ENCODE measurements around the gene HOXC12.

Gene HOXC12

GRCh38 chr12:53954694-53955035 is at the start of gene HOXC12:
TSS of gene HOXC12 (plus strand) at chr12:53954903. CDS start at chr12:53954930, 27 bp downstream.
- FAIRE-seq: no peak

DNA sequence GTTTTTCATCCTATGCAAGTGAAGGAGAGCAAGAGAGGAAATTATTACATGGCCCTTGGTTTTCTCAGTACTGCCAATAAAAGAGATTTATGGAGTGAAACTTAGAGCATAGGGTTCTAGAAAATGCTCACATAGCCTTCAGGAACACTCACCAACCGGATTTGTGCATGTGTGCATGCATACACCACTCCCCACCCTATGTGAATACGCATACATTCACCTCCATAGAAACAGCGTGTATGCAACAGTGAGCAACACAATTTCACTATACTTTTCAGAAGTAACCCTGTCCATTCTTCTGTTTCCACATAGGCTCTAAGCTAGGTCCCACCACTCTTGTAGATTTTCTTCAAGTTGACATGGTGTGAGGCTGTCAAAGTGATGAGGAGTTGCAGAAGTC is 47.6 kb upstream of the HOXC12 start:
- FAIRE-seq: no peak

DNA sequence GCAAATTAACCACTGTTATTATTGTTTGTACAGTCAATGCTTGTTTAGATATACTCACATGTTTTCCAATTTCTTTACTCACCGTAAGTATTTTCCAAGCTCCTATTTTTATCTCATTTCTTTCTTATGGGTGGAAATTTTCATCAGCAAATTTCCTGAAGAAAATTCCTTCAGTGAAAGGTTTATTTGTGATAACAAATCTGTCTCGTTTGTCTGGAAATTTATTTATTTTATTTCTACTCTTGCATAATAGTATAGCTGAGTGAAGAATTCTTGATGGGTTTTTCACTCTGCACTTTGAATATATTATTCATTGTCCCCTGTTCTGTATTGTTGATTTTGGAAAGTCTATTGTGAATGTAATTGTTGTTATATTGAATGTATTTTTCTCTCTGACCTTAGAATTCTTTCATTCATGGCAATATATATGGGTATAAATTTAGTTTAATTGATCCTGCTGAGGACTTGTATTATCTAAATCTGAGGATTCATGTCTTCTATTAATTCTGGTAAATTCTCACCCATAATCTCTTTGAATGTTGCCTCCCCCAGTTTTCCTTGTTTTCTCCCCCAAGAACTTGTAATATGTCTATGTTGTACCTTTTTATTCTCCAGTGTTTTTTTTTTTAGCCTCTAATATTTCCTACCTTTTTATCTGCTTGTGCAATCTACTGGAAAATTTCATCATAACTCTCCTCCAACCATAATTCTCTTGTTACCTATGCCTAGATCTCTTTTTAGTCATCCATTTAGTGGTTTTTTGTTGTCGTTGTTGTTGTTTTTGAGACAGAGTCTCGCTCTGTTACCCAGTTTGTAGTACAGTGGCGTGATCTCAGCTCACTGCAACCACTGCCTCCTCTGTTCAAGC is 37.7 kb upstream of the HOXC12 start:
- FAIRE-seq: no peak

GRCh38 chr12:53924521-53925405 is 29.9 kb upstream of the HOXC12 start:
- no peak for FAIRE-seq

- FAIRE-seq: no peak
Observed at GRCh38 chr12:53927220-53928029, 27.3 kb upstream of the HOXC12 start.

- no peak for FAIRE-seq
Observed at GRCh38 chr12:53928054-53928835, 26.5 kb upstream of the HOXC12 start.

DNA sequence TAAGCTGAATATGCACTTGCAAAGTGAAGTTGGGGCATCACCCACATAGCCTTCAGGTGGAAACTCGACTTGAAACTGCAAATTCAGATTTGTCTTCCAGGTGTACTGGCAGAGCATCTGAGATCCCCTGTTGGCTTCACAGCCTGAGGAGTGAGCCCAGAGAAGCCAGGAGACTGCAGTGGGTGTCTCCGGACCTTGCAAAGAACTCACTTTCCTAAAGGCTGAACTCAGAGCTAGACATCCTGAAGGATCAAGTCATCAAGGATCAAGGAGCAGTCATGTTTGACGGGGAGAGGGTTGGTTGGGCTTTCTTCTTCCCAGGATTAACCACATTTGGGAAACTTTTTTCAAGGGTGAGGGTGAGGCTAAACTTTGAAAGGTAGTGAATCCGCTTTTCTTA is 25.2 kb upstream of the HOXC12 start:
- FAIRE-seq: no peak

DNA sequence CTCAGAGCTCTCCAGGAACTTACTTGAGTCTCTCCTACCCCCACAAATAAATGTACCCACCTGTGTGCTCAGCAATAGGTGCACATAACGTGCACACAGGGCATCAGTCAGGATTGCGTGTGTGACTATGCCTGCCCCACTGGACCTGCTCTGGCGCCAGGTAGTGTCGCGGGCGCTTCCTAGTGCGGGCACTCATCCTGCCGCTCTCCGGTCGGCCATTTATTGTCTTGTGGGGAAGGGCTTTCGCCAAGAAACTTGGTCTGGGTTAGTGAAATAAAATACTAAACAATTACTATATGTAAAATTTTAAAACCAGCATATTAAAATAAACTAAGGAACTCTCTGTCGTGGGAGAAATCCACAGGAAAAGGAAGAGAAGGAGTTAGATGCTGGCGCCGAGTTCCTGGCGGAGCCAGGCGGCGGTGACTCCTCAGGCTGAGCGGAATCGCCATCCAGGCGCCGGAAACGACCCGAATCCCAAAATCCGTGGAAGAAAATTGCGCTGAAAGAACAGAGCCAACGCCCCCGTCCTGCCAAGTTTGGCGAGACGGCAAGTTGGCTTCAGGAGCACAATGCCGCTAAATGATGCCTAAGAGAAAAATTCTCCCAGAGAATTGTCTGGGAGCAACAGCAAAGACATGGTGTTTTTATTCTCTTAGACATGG is 24.0 kb upstream of the HOXC12 start:
- FAIRE-seq: no peak

GRCh38 chr12:53931844-53932581 is 22.7 kb upstream of the HOXC12 start:
- no peak for FAIRE-seq

GRCh38 chr12:53932915-53933314 is 21.8 kb upstream of the HOXC12 start:
- FAIRE-seq: no peak

DNA sequence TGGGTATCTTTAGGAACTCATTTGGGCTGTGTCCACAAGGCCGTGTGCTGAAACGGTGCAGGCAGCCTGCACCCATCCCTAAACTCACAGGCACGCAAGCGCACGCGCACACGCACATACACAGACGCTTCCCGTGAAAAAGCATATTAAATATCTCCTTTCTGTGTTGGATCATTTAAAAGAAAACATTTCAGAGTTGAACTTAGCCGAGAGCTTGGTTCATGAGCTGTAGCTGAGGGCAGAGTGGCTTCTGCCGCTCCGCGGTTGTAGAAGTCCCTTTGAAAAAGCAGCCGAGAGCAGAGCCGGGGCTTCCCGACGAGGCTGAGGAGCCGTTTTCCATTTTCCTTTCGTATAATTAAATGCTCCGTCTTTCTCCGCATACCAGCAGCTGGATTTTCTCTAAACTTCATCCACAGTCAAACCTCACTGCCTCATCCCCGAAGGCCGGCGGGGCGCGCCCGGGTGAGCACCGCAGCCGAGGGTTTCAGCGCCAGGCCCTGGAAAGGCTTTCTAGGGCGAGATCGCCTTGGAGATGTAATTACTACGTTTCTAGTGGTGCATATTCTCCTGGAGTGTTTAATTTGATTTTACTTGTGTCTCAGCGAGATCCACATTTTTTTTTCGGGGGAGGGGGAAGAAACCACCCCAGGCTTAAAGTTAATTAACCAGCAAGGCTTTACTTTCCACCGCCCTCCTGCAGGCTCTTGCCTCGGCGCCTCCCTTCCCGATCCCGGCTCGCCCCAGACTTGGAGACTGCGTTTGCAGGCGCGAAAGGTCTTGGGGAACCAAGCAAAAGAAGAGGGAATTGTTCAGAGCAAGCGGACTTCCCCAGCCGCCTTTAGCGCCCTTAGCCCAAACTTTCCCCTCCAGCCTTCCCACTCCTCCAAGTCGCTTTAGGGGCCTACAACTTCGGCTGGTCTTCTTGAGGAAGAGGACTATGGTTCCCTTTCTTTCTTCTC is 19.0 kb upstream of the HOXC12 start:
- no peak for FAIRE-seq

DNA sequence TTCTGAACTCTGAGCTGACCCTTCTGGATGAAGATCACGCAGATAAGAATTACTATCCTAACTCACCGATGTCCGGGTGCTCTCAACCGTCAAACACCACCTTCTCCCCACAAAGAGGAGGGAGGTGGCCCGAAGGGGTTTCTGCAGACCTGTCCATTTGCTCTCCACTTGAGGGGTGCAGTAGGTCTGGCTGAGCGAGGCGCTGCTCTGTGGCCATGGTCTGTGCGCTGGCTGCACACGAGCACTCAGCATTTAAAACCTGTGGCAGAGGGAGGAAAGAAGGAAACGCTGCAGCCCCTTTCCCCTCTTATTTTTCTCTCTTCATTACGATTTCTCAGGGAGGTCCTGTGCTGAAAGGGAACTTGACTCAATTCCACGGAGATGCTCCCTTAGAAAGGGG is 17.6 kb upstream of the HOXC12 start:
- no peak for FAIRE-seq

- no peak for FAIRE-seq
Observed at GRCh38 chr12:53937596-53938325, 16.9 kb upstream of the HOXC12 start.

- FAIRE-seq: no peak
Observed at GRCh38 chr12:53938326-53939140, 16.2 kb upstream of the HOXC12 start, which contains the start of gene HOXC13. TSS of gene HOXC13 (plus strand) at chr12:53938831. CDS start at chr12:53938907, 76 bp downstream.

DNA sequence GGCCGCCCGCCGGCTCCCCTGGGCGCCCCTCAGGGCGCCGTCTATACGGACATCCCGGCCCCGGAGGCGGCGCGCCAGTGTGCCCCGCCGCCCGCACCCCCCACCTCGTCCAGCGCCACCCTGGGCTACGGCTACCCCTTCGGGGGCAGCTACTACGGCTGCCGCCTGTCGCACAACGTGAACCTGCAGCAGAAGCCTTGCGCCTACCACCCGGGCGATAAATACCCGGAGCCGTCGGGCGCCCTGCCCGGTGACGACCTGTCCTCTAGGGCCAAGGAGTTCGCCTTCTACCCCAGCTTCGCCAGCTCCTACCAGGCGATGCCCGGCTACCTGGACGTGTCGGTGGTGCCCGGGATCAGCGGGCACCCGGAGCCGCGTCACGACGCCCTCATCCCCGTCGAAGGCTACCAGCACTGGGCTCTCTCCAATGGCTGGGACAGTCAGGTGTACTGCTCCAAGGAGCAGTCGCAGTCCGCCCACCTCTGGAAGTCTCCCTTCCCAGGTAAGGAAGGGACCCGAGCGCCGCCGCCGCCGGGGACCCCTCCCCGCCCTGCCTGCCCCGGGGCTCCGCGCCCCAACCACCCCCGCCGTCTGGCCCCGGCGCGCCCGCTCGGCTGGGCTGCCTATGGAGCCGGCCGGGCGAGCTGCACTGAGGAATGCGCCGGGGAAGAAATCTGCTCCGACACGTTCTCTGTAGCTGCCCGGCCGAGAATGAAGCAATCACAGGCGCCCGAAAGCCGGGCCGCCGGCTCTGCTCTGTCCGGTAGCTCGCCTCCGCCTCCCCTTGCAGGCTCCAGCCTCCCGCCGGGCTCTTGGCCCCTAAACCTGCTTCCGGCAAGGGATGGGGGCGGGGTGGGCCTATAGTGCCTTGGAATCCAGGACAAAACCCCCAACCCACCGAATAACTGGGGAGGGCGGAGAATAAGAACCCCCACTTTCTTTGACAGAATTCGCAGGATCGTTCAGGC is 15.3 kb upstream of the HOXC12 start:
- FAIRE-seq: no peak

DNA sequence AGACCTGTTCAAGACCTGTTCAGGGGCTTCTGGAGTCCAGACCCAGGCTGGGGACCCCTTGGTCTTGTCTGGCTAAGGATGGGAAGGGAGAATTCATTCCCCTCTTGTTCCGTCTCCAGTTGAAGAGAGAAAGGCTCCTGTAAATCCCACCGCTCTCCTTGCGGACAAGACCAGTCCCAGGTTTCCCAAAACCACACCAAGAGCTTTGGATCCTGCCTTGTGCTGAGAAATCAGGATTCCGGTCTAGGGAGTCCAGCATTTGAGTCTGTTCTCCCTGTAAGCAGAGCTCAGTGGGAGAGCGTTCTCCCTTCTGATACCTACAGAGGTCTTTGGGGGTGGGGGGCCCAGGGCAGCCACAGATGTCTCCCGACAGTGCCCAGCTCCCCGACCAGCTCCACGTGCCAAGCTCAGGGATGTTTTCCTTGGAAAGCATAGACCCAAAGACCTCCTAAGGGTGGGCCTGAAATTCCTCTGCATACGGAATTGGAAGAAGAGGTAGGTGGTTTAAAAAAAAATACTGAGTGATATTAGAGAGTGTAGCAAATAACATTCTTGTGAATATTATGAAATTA is 14.2 kb upstream of the HOXC12 start:
- no peak for FAIRE-seq

Measured in endometrium (tissue), 2 donors.